Measurements from ENCODE around the gene ACADM. TPM values are rescaled to one million over a fixed set of nuclear protein-coding genes. Genes with fewer than 3 reads are reported as not detected.

Gene ACADM
- polyA plus RNA-seq, 3 donors, result 7.1 to 32.1 (median 31.3) TPM

DNA sequence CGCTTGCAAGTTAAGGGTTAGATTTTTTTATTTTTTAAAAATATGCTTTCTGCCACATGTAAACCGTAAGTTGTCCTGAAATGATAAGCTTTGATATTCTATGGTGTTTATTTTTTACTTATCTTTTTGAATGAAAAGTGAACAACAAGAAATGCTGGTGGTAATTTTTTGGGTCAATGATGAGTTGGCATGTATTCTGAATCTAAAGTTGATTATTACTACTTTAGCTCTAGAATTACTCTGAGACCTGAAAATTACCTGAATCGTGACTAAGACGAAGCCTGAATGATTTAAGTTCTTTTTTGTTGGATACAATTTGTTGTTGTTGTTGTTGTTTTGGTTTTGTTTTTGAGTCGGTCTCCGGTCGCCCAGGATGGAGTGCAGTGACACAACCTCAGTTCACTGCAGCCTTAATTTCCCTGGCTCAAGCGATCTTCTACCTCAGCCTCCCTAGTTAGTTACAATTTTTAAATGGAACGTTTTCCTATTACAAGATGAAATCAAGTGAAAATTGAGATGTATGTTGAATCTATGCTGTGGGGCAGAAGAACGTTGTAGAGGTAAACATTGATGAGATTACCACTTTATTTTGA lies 62.5 kb downstream of the ACADM start:
- Mint-ChIP-seq H3K9me3 (peaks cover 0 to 4% (median 0%) of the 10 kb centered on the region in 7 donors), H3K27ac (peak overlapping the region; percentile 92 to 99 (median 99)), H3K36me3 (peaks cover 33 to 37% of the 10 kb centered on the region in 2 donors), H3K4me1 (peaks cover 61% of the 10 kb centered on the region), H3K4me3 (peak overlapping the region; percentile 98 to 99), H3K27me3 (ENCODE audit: low read depth in 3 of 3) (peaks cover 0 to 2% (median 0%) of the 10 kb centered on the region in 3 donors)
- peak overlapping the region; percentile 91 for H3K4me2 ChIP-seq (replicated peaks; ENCODE audit: extremely low read depth, low read length, poor library complexity, severe bottlenecking)
- no peak for DNase-seq
- 0% methylated on average over 1 of the region's 10 CpGs for WGBS (ENCODE audit: insufficient coverage)
- peaks cover 50% of the 10 kb centered on the region for H4K20me1 ChIP-seq (ENCODE audit: insufficient read depth, low read length)
- H3K9me3 ChIP-seq (replicated peaks in 1 of 2; ENCODE audit: control insufficient read depth in 1 of 2, insufficient read depth in 1 of 2, low read length in 2 of 2), result no peaks in the 10 kb centered on the region
- H3K79me2 ChIP-seq (ENCODE audit: insufficient read depth, low read length), result peaks cover 56% of the 10 kb centered on the region
- peaks cover 29 to 41% of the 10 kb centered on the region in 2 donors for H3K36me3 ChIP-seq (replicated peaks in 1 of 2; ENCODE audit: control insufficient read depth in 1 of 2, insufficient read depth in 2 of 2, low read length in 2 of 2)
- peak overlapping the region; percentile 63 to 89 (median 78) for H3K4me3 ChIP-seq (replicated peaks in 1 of 3; ENCODE audit: low read depth in 2 of 3, low read length in 3 of 3)
- TF ChIP-seq, protein P1, sequence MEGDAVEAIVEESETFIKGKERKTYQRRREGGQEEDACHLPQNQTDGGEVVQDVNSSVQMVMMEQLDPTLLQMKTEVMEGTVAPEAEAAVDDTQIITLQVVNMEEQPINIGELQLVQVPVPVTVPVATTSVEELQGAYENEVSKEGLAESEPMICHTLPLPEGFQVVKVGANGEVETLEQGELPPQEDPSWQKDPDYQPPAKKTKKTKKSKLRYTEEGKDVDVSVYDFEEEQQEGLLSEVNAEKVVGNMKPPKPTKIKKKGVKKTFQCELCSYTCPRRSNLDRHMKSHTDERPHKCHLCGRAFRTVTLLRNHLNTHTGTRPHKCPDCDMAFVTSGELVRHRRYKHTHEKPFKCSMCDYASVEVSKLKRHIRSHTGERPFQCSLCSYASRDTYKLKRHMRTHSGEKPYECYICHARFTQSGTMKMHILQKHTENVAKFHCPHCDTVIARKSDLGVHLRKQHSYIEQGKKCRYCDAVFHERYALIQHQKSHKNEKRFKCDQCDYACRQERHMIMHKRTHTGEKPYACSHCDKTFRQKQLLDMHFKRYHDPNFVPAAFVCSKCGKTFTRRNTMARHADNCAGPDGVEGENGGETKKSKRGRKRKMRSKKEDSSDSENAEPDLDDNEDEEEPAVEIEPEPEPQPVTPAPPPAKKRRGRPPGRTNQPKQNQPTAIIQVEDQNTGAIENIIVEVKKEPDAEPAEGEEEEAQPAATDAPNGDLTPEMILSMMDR (IDR thresholded peaks at IDR 0.05), result no peak
- no peaks in the 10 kb centered on the region for H3K27me3 ChIP-seq (ENCODE audit: control insufficient read depth in 2 of 2, insufficient read depth in 2 of 2, low read length in 2 of 2)
- H2AFZ ChIP-seq (ENCODE audit: insufficient read depth, low read depth, low read length, poor library complexity, severe bottlenecking), result no peak overlapping the region
- intact Hi-C loops (cut with micrococcal nuclease), result loop anchor here (5.0 kb wide), 1 partner anchor 65 kb away; the partner anchor contains the start of gene ACADM (in 2 of the 2)
- peak overlapping the region in 1 of 2 donors; percentile 89 for H3K27ac ChIP-seq (ENCODE audit: low read depth in 1 of 2, low read length in 2 of 2)
- peaks cover 44 to 61% of the 10 kb centered on the region in 2 donors for H3K4me1 ChIP-seq (ENCODE audit: control insufficient read depth in 1 of 2, insufficient read depth in 2 of 2, low read length in 2 of 2)
- H3K9ac ChIP-seq (ENCODE audit: insufficient read depth, low read length, poor library complexity, severe bottlenecking), result peak overlapping the region; percentile 76

- peaks cover 38 to 41% of the 10 kb centered on the region in 2 donors for H3K36me3 Mint-ChIP-seq
- H2AFZ ChIP-seq (ENCODE audit: insufficient read depth, low read depth, low read length, poor library complexity, severe bottlenecking), result no peak overlapping the region
- peaks cover 61% of the 10 kb centered on the region for H3K4me1 Mint-ChIP-seq
- H4K20me1 ChIP-seq (ENCODE audit: insufficient read depth, low read length), result peaks cover 56% of the 10 kb centered on the region
- H3K36me3 ChIP-seq (replicated peaks in 1 of 2; ENCODE audit: control insufficient read depth in 1 of 2, insufficient read depth in 2 of 2, low read length in 2 of 2), result peaks cover 34 to 46% of the 10 kb centered on the region in 2 donors
- TF ChIP-seq, protein P1 (IDR thresholded peaks at IDR 0.05), result no peak
- peak overlapping the region; percentile 91 for H3K4me2 ChIP-seq (replicated peaks; ENCODE audit: extremely low read depth, low read length, poor library complexity, severe bottlenecking)
- no peaks in the 10 kb centered on the region for H3K9me3 ChIP-seq (replicated peaks in 1 of 2; ENCODE audit: control insufficient read depth in 1 of 2, insufficient read depth in 1 of 2, low read length in 2 of 2)
- peak overlapping the region in 1 of 2 donors; percentile 89 for H3K27ac ChIP-seq (ENCODE audit: low read depth in 1 of 2, low read length in 2 of 2)
- peaks cover 0 to 4% (median 0%) of the 10 kb centered on the region in 7 donors for H3K9me3 Mint-ChIP-seq
- H3K27ac Mint-ChIP-seq, result peak overlapping the region in 5 of 7 donors; percentile 46 to 99 (median 92)
- peaks cover 56% of the 10 kb centered on the region for H3K79me2 ChIP-seq (ENCODE audit: insufficient read depth, low read length)
- peaks cover 0 to 2% (median 0%) of the 10 kb centered on the region in 3 donors for H3K27me3 Mint-ChIP-seq (ENCODE audit: low read depth in 3 of 3)
- peak overlapping the region; percentile 98 to 99 for H3K4me3 Mint-ChIP-seq
- peaks cover 44 to 61% of the 10 kb centered on the region in 2 donors for H3K4me1 ChIP-seq (ENCODE audit: control insufficient read depth in 1 of 2, insufficient read depth in 2 of 2, low read length in 2 of 2)
- peak overlapping the region; percentile 76 for H3K9ac ChIP-seq (ENCODE audit: insufficient read depth, low read length, poor library complexity, severe bottlenecking)
- intact Hi-C loops (cut with micrococcal nuclease), result loop anchor here (5.0 kb wide), 1 partner anchor 65 kb away; the partner anchor contains the start of gene ACADM (in 2 of the 2)
- H3K4me3 ChIP-seq (replicated peaks in 1 of 3; ENCODE audit: low read depth in 2 of 3, low read length in 3 of 3), result peak overlapping the region; percentile 63 to 89 (median 78)
- no peaks in the 10 kb centered on the region for H3K27me3 ChIP-seq (ENCODE audit: control insufficient read depth in 2 of 2, insufficient read depth in 2 of 2, low read length in 2 of 2)
- no peak for DNase-seq
- 10% methylated on average over 2 of the region's 4 CpGs for WGBS (ENCODE audit: insufficient coverage)
These were observed 63.0 kb downstream of the ACADM start for GRCh38 chr1:75787524-75787923.

Data from CD14-positive monocyte (primary cell).